GM23338 (cell line): ENCODE data around the gene RBL1. TPM values are rescaled to one million over a fixed set of nuclear protein-coding genes. Genes with fewer than 3 reads are reported as not detected.

Source experiments
- ATAC-seq: fragments of 200-7000 bp; cut with Tn5 transposase; 3 replicates; pipeline ENCODE4 v1.9.1; 2020
- DNase-seq: peaks from one replicate; pipeline ENCODE4 v3.0.0-alpha.2; 2015; ENCODE audit warnings: low spot score
- H2AFZ ChIP-seq: fragments of 200-600 bp; sonication (generic); 2 replicates; pipeline ENCODE4 v1.8.0; 2016; ENCODE audit warnings: antibody characterized with exemption, mild to moderate bottlenecking, moderate library complexity
- H3F3A ChIP-seq: fragments of 200-600 bp; sonication (generic); replicated peaks from 2 replicates; pipeline ENCODE4 v1.8.0; 2017; ENCODE audit warnings: antibody characterized with exemption, mixed run types, low read depth
- H3K27ac ChIP-seq: fragments of 200-600 bp; sonication (generic); 2 replicates; pipeline ENCODE4 v1.6.1; 2016; ENCODE audit warnings: low read depth
- H3K27me3 ChIP-seq: fragments of 200-600 bp; sonication (generic); 2 replicates; pipeline ENCODE4 v1.8.0; 2016; ENCODE audit warnings: mild to moderate bottlenecking, mixed run types, moderate library complexity; ENCODE audit not compliant: insufficient read depth
- H3K36me3 ChIP-seq: fragments of 200-600 bp; sonication (generic); 2 replicates; pipeline ENCODE4 v1.8.0; 2016; ENCODE audit warnings: mild to moderate bottlenecking; ENCODE audit not compliant: insufficient read depth
- H3K4me1 ChIP-seq: fragments of 200-600 bp; sonication (generic); 2 replicates; pipeline ENCODE4 v1.8.0; 2016; ENCODE audit warnings: mild to moderate bottlenecking, moderate library complexity; ENCODE audit not compliant: insufficient read depth
- H3K4me2 ChIP-seq: fragments of 200-600 bp; sonication (generic); 2 replicates; pipeline ENCODE4 v1.7.1; 2017; ENCODE audit warnings: mixed run types
- H3K4me3 ChIP-seq: fragments of 200-600 bp; sonication (generic); 2 replicates; pipeline ENCODE4 v1.6.1; 2016; ENCODE audit warnings: mixed run types
- H3K79me2 ChIP-seq: fragments of 200-600 bp; sonication (generic); replicated peaks from 2 replicates; pipeline ENCODE4 v1.8.0; 2017; ENCODE audit warnings: mild to moderate bottlenecking; ENCODE audit not compliant: insufficient read depth
- H3K9me2 ChIP-seq: fragments of 200-600 bp; sonication (generic); 2 replicates; pipeline ENCODE4 v1.8.0; 2017; ENCODE audit not compliant: insufficient read depth
- H4K20me1 ChIP-seq: fragments of 200-600 bp; sonication (generic); replicated peaks from 2 replicates; pipeline ENCODE4 v1.8.0; 2017; ENCODE audit warnings: mild to moderate bottlenecking; ENCODE audit not compliant: insufficient read depth
- H3K27ac Mint-ChIP-seq: 2 replicates; pipeline ENCODE4 v1.8.0; 2020; ENCODE audit warnings: inconsistent platforms, mild to moderate bottlenecking, moderate library complexity, mixed read lengths
- H3K27me3 Mint-ChIP-seq: 3 replicates; pipeline ENCODE4 v1.8.0; 2022; ENCODE audit warnings: low read depth, mild to moderate bottlenecking, moderate library complexity, mixed read lengths, inconsistent platforms; ENCODE audit not compliant: insufficient read depth, poor library complexity
- H3K36me3 Mint-ChIP-seq: 3 replicates; pipeline ENCODE4 v1.8.0; 2021; ENCODE audit warnings: low read depth, mild to moderate bottlenecking, inconsistent platforms, moderate library complexity, mixed read lengths
- H3K4me1 Mint-ChIP-seq: 3 replicates; pipeline ENCODE4 v1.8.0; 2020; ENCODE audit warnings: mild to moderate bottlenecking, inconsistent platforms, mixed read lengths
- H3K4me3 Mint-ChIP-seq: 3 replicates; pipeline ENCODE4 v1.8.0; 2021; ENCODE audit warnings: moderate library complexity, mild to moderate bottlenecking, inconsistent platforms, mixed read lengths
- H3K9me3 Mint-ChIP-seq: 3 replicates; pipeline ENCODE4 v1.8.0; 2020; ENCODE audit warnings: moderate library complexity, mild to moderate bottlenecking, inconsistent platforms, mixed read lengths
- CREB1 ChIP-seq: fragments of 250-450 bp; sonication (Bioruptor Pico); IDR thresholded peaks from 2 replicates; pipeline ENCODE4 v1.5.0; 2020; ENCODE audit warnings: low read depth, mild to moderate bottlenecking, moderate library complexity
- CTCF ChIP-seq, 2 experiments: fragments of 200-600 bp in 1 of 2; sonication (generic) in 1 of 2; conservative IDR thresholded peaks; 2 replicates each; pipeline versions ENCODE4 v1.5.1 to v1.6.1; 2016 to 2017; ENCODE audit warnings: antibody characterized with exemption in 2 of 2, low read depth in 2 of 2, mild to moderate bottlenecking in 2 of 2, moderate library complexity in 1 of 2
- ETS1 ChIP-seq: IDR thresholded peaks from 2 replicates; pipeline ENCODE4 v1.6.1; 2016; ENCODE audit warnings: antibody characterized with exemption
- EZH2phosphoT487 ChIP-seq: fragments of 200-600 bp; sonication (generic); IDR thresholded peaks from one replicate; pipeline ENCODE4 v1.8.1; 2018; ENCODE audit warnings: antibody characterized with exemption; ENCODE audit not compliant: unreplicated experiment
- JUNB ChIP-seq: IDR thresholded peaks from one replicate; pipeline ENCODE4 v1.6.1; 2016; ENCODE audit warnings: antibody characterized with exemption; ENCODE audit not compliant: unreplicated experiment
- NANOG ChIP-seq: IDR thresholded peaks from 2 replicates; pipeline ENCODE4 v1.6.1; 2016; ENCODE audit warnings: antibody characterized with exemption, borderline replicate concordance
- POLR2AphosphoS5 ChIP-seq: IDR thresholded peaks from 2 replicates; pipeline ENCODE4 v1.6.1; 2016; ENCODE audit warnings: antibody characterized with exemption, low read depth
- REST ChIP-seq: IDR thresholded peaks from one replicate; pipeline ENCODE4 v1.6.1; 2018; ENCODE audit warnings: antibody characterized with exemption; ENCODE audit not compliant: unreplicated experiment
- STAT1 ChIP-seq: IDR thresholded peaks from one replicate; pipeline ENCODE4 v1.6.1; 2016; ENCODE audit warnings: antibody characterized with exemption; ENCODE audit not compliant: unreplicated experiment
- ZNF331 ChIP-seq: fragments of 250-450 bp; sonication (Bioruptor Pico); IDR thresholded peaks from 2 replicates; pipeline ENCODE4 v1.5.0; 2020; ENCODE audit warnings: low read depth, mild to moderate bottlenecking, moderate library complexity
- polyA plus RNA-seq: library from polyadenylated mRNA; unstranded; fragments of >200 nt; fragmentation: Nextera tagmentation; extraction: Ambion mirVana; gene quantifications from 2 replicates; pipeline ENCODE4 v1.2.1, GENCODE V29; 2016
- total RNA-seq: library from RNA; depleted of rRNA; stranded (reverse); fragments of >200 nt; shearing (Covaris generic); gene quantifications from 2 replicates; pipeline ENCODE4 v1.2.3, GENCODE V29; 2014

Gene RBL1
- total and polyA plus RNA-seq, 2 experiments from 2014 or later: 6.4 to 12.6 TPM

- no peaks in the 10 kb centered on the region for H3K4me1 Mint-ChIP-seq
- no peak overlapping the region for H3K27ac Mint-ChIP-seq
- ATAC-seq (no peak), DNase-seq (no peak)
- no peak for TF ChIP-seq POLR2AphosphoS5
- no peak for TF ChIP-seq EZH2phosphoT487
- no peak for TF ChIP-seq CTCF (conservative IDR thresholded peaks at IDR 0.05; ENCODE audit: low read depth in 2 of 2)
- no peak for TF ChIP-seq NANOG
- TF ChIP-seq ZNF331 (CRISPR knock-in tag): no peak
- no peak for TF ChIP-seq REST
- TF ChIP-seq CREB1 (CRISPR knock-in tag): no peak
- no peak for TF ChIP-seq STAT1
- no peak for TF ChIP-seq JUNB
- no peak for TF ChIP-seq ETS1
- Histone ChIP-seq H3K36me3 (peaks cover 6% of the 10 kb centered on the region; the same call in 1 of the 2 replicates), H3K79me2 (no peaks in the 10 kb centered on the region), H3K9me2 (no peaks in the 10 kb centered on the region), H3F3A (no peaks in the 10 kb centered on the region), H3K27me3 (no peaks in the 10 kb centered on the region), H3K4me1 (no peaks in the 10 kb centered on the region), H3K27ac (no peak overlapping the region), H3K4me3 (no peak overlapping the region), H3K4me2 (no peak overlapping the region), H2AFZ (no peak overlapping the region), H4K20me1 (no peaks in the 10 kb centered on the region; the same call in 1 of the 2 replicates)
- H3K4me3 Mint-ChIP-seq: no peak overlapping the region
- H3K9me3 Mint-ChIP-seq: peaks cover 22% of the 10 kb centered on the region
- H3K27me3 Mint-ChIP-seq: peaks cover 6% of the 10 kb centered on the region
- peaks cover 20% of the 10 kb centered on the region for H3K36me3 Mint-ChIP-seq
These were observed 136.6 kb downstream of the RBL1 start for GRCh38 chr20:36959242-36959641.
